ENCODE results near the gene ATP5IF1. TPM values are rescaled to one million over a fixed set of nuclear protein-coding genes. Genes with fewer than 3 reads are reported as not detected.

Gene ATP5IF1
- total and polyA plus RNA-seq, 9 of the 15 experiments (the other 6 are each of a cell fraction or from before 2014, with no cell fraction given) = 292 to 1,422 (median 388) TPM

DNA sequence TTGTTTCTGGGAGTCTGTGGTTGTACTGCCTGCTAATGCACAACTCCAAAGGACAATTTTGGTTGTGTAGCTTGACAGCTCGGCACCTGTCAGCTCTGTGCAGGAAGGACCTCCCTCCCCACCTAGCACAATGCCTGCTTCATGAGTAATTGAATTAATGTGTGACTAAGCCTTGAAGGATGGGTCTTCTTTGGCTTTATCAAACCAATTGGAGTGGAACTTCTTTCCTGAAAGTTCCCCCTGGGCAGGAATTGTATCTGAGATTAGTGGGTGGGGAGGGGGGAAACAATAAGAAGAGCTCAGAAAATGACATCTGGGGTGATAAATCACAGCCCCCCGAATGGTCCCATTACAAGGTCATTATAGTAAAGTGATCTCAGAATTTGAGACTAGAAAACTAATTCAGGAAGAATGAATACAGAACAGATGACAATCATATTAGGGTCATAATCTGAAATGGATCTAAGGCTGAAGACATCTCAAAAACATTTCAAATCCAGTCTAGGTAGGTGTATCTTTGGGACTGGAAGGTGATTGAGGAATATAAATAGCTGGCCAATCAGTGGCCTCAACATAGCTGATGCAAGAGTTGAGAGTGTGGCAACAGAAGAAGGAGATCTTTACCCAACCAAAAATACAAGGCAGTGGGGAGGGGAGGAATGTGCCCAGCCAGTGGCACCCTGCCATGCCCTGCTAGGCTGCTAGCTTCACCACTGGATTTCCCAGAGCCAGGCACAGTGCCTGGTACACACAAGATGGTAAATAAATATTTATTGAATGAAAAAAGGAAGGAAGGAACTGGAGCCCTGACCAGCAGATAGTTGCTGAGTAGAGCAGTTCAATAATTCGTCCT is 13.3 kb downstream of the ATP5IF1 start:
- DNase-seq (ENCODE audit: extremely low read depth in 1 of 4, low spot score in 3 of 4) = peak in 2 of 4 experiments; percentile 57
- Histone ChIP-seq H3K9ac (ENCODE audit: insufficient read depth in 1 of 2, low read depth in 2 of 2, low read length in 2 of 2) (peak overlapping the region; percentile 74 to 78; a peak in 3 of 4 replicates), H4K20me1 (replicated peaks; ENCODE audit: control insufficient read depth, insufficient read depth, low read length) (no peaks in the 10 kb centered on the region), H3K27me3 (ENCODE audit: control insufficient read depth in 2 of 2, insufficient read depth in 2 of 2, low read length in 2 of 2) (no peaks in the 10 kb centered on the region), H3K4me3 (peak overlapping the region; percentile 0; the same call in 1 of the 2 replicates), H3K36me3 (ENCODE audit: control insufficient read depth, insufficient read depth, low read length) (no peaks in the 10 kb centered on the region), H3K79me2 (ENCODE audit: control insufficient read depth, insufficient read depth, low read length) (peaks cover 4% of the 10 kb centered on the region; the same call in 2 of the 3 replicates), H3K4me2 (ENCODE audit: insufficient read depth, low read length) (peak overlapping the region; percentile 76), H3K27ac (ENCODE audit: extremely low read depth, low read depth, low read length) (peak overlapping the region; percentile 81), H3K9me1 (ENCODE audit: control insufficient read depth, insufficient read depth, low read length) (no peaks in the 10 kb centered on the region), H3K9me3 (replicated peaks; ENCODE audit: control insufficient read depth, insufficient read depth, low read depth, low read length) (no peaks in the 10 kb centered on the region), H2AFZ (ENCODE audit: low read depth, low read length) (peak overlapping the region; percentile 97), H3K4me1 (replicated peaks in 1 of 2; ENCODE audit: control insufficient read depth in 2 of 2, insufficient read depth in 2 of 2, low read length in 2 of 2) (peaks cover 14 to 34% of the 10 kb centered on the region in 2 experiments)
- ChIA-PET POLR2A (interaction anchor here (0.6 to 10.6 kb wide), 23 partner anchors 7 to 400 kb away, joined by 3 to 245 read pairs (median 6); partner anchors contain the start of genes ATP5IF1, EYA3, MED18 and PHACTR4), CTCF (ENCODE audit: low intra/inter-chr PET ratio) (interaction anchor here (1.2 to 1.6 kb wide), 3 partner anchors 111 to 160 kb away, joined by 4 to 5 read pairs (median 4); no protein-coding TSS in a partner anchor)
- WGBS (ENCODE audit: insufficient coverage, low coverage, missing lambda C conversion rate) = 5% methylated on average over 3 of the region's 3 CpGs
- in situ Hi-C loops (cut with MboI) (no loop called here), intact Hi-C loops (cut with micrococcal nuclease) (loop anchor here (1.0 to 5.0 kb wide), 8 partner anchors 10 to 354 kb away; partner anchors contain the start of genes MED18 and SESN2)
- BruUV-seq (replicated peaks) = no TSS peak
- no peak for FAIRE-seq
- ATAC-seq = peak; percentile 53
- no peak for TF ChIP-seq CHD1 (IDR thresholded peaks at IDR 0.05; ENCODE audit: low read length)
- no peak for TF ChIP-seq ELF4 (CRISPR knock-in tag; IDR thresholded peaks at IDR 0.05)
- TF ChIP-seq, protein P1, sequence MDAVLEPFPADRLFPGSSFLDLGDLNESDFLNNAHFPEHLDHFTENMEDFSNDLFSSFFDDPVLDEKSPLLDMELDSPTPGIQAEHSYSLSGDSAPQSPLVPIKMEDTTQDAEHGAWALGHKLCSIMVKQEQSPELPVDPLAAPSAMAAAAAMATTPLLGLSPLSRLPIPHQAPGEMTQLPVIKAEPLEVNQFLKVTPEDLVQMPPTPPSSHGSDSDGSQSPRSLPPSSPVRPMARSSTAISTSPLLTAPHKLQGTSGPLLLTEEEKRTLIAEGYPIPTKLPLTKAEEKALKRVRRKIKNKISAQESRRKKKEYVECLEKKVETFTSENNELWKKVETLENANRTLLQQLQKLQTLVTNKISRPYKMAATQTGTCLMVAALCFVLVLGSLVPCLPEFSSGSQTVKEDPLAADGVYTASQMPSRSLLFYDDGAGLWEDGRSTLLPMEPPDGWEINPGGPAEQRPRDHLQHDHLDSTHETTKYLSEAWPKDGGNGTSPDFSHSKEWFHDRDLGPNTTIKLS (IDR thresholded peaks at IDR 0.05; ENCODE audit: borderline replicate concordance, low read depth) = no peak
- TF ChIP-seq, protein P2, sequence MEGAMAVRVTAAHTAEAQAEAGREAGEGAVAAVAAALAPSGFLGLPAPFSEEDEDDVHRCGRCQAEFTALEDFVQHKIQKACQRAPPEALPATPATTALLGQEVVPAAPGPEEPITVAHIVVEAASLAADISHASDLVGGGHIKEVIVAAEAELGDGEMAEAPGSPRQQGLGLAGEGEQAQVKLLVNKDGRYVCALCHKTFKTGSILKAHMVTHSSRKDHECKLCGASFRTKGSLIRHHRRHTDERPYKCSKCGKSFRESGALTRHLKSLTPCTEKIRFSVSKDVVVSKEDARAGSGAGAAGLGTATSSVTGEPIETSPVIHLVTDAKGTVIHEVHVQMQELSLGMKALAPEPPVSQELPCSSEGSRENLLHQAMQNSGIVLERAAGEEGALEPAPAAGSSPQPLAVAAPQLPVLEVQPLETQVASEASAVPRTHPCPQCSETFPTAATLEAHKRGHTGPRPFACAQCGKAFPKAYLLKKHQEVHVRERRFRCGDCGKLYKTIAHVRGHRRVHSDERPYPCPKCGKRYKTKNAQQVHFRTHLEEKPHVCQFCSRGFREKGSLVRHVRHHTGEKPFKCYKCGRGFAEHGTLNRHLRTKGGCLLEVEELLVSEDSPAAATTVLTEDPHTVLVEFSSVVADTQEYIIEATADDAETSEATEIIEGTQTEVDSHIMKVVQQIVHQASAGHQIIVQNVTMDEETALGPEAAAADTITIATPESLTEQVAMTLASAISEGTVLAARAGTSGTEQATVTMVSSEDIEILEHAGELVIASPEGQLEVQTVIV (CRISPR knock-in tag; IDR thresholded peaks at IDR 0.05; ENCODE audit: borderline replicate concordance) = no peak
- no peak for TF ChIP-seq NR3C1 (CRISPR knock-in tag; IDR thresholded peaks at IDR 0.05)
- no peak for TF ChIP-seq CBFA2T3 (IDR thresholded peaks at IDR 0.05)
- no peak for TF ChIP-seq MTA2 (IDR thresholded peaks at IDR 0.05; ENCODE audit: low read depth)
- TF ChIP-seq E2F5 (CRISPR knock-in tag; IDR thresholded peaks at IDR 0.05) = no peak
- TF ChIP-seq ZNF717 (CRISPR knock-in tag; IDR thresholded peaks at IDR 0.05) = no peak
- TF ChIP-seq, protein P3, sequence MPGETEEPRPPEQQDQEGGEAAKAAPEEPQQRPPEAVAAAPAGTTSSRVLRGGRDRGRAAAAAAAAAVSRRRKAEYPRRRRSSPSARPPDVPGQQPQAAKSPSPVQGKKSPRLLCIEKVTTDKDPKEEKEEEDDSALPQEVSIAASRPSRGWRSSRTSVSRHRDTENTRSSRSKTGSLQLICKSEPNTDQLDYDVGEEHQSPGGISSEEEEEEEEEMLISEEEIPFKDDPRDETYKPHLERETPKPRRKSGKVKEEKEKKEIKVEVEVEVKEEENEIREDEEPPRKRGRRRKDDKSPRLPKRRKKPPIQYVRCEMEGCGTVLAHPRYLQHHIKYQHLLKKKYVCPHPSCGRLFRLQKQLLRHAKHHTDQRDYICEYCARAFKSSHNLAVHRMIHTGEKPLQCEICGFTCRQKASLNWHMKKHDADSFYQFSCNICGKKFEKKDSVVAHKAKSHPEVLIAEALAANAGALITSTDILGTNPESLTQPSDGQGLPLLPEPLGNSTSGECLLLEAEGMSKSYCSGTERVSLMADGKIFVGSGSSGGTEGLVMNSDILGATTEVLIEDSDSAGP (CRISPR knock-in tag; IDR thresholded peaks at IDR 0.05) = no peak
- TF ChIP-seq CREB5 (CRISPR knock-in tag; IDR thresholded peaks at IDR 0.05) = no peak
- no peak for TF ChIP-seq ZNF165 (CRISPR knock-in tag; IDR thresholded peaks at IDR 0.05; ENCODE audit: borderline replicate concordance)
- TF ChIP-seq BHLHE40 (IDR thresholded peaks at IDR 0.05; ENCODE audit: low read length) = peak; percentile 18; the same call in 1 of the 2 replicates
- no peak for TF ChIP-seq HLTF (IDR thresholded peaks at IDR 0.05)

Measured in K562 (cell line).